NCI-H1417 (cell line): Measurements from ENCODE around the gene C1orf232.

ENCODE experiments used
- DNase-seq, 3 experiments: peaks; one replicate each; lab custom pipeline; 2025; lab: John Stamatoyannopoulos, UW

The C1orf232 gene

GRCh38 chr1:26124418-26125331, 44.1 kb downstream of the C1orf232 start:
- no peak for DNase-seq

- no peak for DNase-seq
Measured at GRCh38 chr1:26122988-26123973, 45.5 kb downstream of the C1orf232 start.

GRCh38 chr1:26121854-26122773, 46.6 kb downstream of the C1orf232 start:
- no peak for DNase-seq

- DNase-seq = no peak
Measured at GRCh38 chr1:26119892-26120608, 48.7 kb downstream of the C1orf232 start.

GRCh38 chr1:26114165-26114927, 54.4 kb downstream of the C1orf232 start:
- no peak for DNase-seq
